Fibroblast of the conjunctiva (primary cell): ENCODE results near the gene EPG5.

ENCODE experiments used
- DNase-seq: peaks from one replicate; pipeline ENCODE4 v3.0.0-alpha.2; 2010; ENCODE audit warnings: low read depth

EPG5 gene

DNA sequence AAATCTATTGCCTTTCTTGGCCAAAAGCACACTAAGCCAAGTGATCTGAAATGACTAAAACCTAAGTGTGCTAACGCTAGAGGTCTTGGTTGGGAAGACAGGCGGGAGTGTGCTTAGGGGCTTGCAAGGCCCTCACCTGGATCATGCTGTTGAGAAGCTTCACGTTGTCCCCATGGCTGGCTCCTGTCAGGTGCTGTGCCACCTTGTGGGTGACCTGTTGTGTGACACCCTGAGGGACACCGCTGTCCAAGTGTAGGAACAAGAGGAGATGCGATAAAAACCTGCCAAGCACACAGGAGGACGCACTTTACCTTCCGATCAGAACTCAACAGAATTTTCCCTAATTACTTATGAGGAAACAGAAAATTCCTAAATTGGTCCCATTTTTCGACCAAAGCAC, 50.8 kb downstream of the EPG5 start:
- DNase-seq, result no peak

DNA sequence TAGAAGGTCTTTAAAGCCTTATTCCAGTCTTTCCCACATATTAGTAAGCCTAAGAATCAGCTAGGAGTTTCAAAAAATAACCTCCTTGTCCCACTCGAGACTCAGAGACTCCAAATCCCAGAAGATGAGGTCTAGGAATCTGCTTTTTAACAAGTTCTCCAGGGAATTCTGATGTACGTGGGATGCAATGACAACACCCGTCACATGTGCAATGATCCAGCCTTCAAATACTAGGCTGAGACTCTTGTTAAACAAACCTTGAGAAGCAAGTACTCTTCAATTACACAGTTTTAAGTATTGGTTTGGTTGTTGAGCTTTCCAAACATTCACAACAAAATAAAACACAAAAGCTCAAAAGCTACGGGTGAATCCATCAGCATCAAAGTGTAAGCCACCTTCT, 53.9 kb downstream of the EPG5 start:
- no peak for DNase-seq

DNA sequence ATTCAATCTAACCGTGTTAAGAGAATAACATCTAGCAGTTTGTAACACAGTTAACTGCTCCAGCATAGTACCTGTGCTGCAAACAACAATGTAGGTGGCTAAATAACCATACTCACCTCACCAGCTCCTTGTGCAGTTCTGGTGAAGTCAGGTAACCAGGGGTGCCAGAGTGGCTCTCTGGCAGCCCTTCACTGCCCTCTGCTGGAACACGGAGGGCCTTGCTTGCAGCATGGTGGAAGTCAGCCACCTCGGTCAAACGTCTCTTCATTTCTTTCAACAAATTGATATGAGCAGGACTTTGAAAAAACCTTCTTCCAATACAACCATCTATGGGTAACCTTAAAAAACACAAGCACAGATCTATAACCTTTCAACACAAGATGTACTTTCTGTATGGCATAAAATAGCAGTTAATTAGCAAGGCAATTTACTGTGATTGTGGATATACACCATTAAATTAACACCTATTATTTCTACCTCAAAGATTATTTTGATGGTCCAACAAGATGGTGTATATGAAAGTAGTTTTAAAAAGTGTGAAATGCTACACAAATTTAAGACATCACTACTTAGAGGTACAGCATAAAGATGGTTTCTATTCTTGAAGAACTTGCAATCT, 56.6 kb downstream of the EPG5 start:
- DNase-seq, result peak; percentile 28

DNA sequence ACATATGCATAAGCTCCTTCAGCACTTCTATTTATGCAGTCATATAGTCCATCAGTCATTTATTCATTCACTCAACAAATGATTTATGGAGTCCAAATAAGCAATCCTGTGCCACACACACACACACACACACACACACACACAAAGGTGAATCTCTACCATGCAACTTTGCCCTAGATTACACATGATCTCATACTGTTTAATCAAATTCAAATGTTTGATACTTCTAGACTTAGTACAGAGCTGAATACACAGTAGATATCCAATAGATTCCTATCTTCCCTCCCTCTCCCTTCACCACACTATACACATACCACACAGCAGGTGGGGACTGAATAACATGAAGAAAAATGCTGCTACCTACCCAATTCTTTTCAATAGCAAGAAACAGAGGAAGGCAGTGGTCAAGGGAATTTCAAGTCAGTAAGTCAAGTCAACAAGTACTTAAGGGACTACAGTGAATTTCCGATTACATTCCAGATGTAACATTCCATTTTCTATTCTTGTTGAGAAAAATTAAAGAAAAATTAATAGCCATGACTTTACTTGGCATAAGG, 65.4 kb downstream of the EPG5 start:
- no peak for DNase-seq

DNA sequence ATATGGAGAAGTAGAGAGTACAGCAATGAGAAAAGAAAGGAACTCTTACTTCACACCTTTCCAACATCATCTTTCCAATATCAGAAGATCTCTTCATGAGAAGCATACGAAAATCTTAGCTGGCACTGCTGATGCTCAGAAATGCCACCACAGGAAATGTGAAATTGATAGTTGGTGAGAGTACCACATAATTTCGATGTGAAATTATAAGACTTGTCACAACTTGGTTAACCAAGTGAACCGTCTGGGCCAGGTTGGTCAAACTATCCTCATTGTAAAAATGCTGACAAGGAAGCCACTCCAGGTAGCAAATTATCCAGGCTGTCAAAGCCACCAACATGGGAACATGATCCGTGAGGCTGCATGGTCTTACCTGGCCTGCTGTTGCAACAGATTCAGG, 66.5 kb downstream of the EPG5 start:
- no peak for DNase-seq

DNA sequence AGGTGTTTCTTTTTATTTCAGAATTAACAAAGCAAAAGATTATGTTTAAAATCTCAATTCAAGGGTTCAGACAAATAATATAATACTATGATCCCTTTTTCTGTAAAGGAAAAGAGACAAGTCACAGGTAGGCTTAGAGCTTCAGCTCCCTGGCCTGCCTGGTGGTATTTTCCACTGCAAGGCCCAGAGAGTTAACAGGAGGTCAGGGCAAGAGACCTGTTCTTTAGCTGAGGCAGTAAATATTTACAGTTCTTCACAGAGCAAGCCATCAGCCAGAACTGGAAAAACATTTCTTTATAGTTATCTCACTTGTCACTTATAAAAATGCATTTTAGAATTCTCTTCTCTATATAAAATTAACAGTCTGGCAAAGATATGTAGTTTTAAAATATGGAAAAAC, 70.1 kb downstream of the EPG5 start:
- no peak for DNase-seq

DNA sequence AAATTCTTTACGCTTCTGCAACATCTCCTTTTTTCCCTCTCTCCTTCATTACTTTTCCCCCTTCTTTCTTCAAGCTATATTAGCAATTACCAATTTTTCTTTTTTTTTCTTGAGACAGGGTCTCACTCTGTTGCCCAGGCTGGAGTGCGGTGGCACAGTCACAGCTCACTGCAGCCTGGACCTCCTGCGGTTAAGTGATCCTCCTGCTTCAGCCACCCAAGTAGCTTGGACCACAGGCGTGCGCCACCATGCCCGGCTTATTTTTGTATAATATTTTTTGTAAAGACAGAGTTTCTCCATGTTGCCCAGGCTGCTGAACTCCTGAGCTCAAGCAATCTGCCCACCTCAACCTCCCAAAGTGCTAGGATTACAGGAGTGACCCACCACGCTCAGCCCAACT, 70.7 kb downstream of the EPG5 start:
- no peak for DNase-seq

DNA sequence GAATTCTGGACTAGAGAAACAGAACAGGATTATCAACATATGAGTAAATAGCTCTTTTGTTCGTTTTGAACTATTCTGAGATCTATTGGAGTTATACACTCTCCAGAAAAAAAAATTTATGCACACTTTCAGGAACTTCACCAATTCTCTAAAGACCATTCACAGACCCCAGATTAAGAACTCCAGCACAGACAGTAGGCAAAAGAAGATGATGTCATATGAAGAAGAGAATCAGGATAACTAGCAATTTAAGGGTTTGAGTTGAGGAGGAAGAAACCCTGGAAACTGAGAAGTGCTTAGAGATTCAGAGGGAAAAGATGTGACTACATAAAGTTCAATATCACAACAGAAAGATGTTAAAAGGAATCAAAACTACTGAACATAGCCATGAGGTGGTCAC, 71.8 kb downstream of the EPG5 start:
- no peak for DNase-seq

DNA sequence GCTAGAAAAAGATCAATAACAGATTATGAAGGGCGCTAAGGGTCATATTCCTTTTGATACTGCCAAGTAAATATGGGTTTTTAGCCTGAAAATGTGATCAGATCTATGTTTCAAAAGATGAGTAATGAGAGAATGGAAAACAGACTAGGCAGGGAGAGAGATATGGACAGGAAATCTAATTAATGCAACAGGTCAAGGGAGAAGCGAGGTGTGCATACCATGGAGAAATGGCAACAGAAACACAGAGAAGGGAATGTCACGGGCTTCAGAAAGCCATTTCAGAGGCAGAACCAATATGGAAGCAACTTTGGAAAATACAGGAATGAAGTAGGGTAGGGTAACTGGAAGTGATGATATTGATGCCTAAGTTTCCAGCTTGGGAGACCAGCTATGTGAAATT, 72.3 kb downstream of the EPG5 start:
- no peak for DNase-seq

DNA sequence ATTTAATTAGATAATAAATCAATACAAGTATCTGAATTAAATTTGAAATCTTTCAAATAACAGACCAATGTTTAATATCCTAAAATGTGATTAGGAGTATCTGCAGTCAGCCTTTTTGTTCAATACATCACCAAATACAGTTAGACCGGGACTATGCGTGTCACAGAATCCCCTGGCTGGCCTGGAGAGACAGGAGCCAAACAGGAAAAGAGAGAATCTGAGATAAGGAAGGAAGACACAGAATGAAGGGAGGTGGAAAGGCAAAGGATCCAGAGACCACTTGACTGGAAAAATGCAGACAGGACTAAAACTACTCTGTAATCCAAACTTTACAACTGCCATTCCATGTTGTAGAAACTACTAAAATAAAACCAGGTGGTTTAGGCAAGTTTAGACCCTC, 75.3 kb downstream of the EPG5 start:
- no peak for DNase-seq

DNA sequence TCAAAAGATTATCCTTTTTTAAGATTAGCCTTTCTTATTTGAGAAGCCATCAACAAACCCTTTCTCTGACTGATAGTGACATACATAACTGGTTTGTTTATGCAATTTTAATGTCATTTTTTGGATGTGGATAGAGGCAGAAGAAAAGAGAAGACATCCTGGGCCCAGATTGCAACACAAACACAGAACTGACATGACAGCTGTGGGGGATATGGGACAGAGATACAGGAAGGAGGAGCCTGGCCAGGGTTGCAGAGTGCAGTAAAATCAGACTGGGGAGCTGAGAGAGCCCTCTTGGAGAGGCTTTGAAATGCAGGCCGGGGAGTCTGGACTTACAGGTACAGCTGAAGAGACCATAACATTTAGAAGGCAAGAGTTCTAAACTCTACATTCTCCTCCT, 76.5 kb downstream of the EPG5 start:
- no peak for DNase-seq

DNA sequence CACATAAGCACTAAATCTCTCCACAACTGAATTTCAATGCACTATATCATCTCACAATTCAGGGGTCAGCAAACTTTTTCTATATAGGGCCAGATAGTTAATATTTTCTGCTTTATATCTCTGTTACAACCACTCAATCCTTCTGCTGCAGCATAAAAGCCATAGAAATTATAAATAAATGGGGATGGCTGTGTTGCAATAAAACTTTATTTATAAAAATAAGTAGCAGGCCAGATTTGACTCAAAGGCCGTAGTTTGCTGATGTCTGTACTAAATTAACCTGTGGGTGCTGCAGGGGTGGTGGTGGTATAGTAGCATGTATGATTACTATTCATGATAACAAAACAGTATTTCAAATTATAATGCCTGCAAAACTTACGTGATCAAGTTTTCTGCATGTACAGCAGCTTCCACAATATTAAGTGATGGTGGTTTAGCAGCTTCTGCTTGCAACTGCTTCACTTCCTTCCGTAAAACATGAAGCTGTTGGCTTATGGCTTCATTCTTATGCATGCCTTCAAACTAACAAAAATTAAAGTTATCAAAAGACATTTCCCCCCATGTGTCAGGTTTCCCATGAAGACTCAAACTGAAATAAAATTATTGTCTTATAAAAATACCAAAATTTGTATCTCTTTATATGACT, 77.6 kb downstream of the EPG5 start:
- no peak for DNase-seq

DNA sequence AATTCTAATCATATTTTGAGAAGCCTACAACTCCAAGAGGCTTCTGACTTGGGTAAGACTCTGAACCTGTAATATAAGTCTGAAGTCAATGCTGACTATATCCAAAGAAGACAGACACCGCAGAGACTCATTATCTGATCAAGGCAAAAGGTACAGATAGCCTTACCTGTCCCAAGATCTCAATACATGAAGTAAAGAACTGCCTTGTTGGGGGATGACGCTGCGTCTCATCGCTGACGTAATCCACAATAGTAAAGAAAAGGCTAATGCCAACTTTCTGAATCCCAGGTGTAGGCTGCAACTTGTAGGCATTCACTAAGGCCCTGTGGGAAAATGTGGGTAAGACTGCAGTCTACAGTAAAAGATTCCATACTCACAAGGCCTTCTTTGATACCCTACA, 79.5 kb downstream of the EPG5 start:
- no peak for DNase-seq

DNA sequence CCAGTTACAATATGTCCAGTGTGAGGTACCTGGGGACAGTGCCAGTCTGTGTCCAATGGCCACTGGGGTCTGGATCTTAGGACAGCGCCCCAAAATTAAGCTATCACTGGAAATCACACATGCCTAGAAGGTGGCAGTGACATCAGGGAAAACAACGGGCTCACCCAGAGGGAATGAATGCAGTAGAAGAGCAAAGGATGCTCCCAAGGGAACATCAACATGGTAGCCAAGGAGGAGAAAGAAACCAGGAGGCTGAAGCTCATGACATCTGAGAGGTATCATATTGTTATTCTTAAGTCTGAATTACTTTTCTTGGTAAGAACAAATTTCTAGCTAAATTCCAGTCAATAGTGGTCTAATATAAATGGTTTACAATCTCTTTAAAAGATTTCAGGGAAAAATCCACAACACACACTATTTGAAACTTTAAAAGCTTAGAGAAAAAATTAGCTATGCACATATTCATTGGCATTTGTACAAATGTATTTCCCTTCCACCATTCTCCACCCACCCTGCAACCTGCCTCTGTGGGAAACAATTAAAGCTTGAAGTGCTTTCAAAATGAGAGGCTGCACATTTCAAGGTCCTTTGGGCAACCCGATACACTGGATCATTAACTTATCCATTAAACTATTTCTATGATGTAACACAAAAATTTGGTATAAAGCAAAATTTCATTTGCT, 86.1 kb downstream of the EPG5 start:
- DNase-seq, result no peak

DNA sequence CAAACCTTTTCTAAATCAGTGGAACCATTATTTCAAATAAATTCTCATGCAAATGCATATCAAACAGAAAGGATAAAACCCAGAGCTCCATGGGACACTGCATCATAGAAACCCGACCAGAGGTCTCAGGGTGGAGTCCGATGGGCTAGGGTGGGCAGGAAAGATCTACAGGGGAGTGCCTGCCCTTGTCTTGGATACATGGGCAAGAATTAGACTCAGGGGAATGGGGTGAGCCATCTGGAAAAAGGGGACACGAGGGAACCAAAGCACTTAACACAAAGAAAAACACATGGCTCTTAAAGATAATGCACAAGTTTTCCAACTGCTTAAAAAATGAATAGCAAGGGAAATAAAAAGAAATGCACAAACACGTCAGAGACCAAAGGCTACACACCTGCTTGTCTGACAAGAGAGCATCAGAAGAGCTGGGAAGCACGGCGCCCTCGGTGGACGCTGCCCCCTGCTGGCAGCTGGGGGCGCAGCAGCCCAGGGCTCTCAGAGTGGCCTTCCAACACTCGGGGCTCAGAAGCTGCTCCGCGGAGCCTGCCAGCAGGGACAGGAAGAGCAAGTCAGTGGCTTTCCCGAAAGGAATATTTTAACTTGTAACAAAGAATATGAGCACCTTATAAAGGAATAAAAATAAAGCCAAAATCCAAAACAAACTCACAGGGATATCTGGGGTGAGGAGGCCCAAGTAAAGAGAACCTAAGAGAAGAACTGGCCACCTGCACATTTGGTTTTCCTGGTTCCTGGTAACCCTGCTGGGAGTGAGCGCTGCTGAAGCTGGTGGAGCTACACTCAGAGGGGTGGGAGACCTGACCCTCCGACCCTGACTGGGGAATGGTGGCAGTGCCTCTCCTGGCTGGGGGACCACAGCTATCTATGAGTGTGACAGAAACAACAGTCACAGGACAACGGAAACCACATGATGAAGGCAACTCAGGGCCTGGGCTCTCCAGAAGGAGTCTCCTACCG, 87.2 kb downstream of the EPG5 start:
- DNase-seq, result peak; percentile 50

DNA sequence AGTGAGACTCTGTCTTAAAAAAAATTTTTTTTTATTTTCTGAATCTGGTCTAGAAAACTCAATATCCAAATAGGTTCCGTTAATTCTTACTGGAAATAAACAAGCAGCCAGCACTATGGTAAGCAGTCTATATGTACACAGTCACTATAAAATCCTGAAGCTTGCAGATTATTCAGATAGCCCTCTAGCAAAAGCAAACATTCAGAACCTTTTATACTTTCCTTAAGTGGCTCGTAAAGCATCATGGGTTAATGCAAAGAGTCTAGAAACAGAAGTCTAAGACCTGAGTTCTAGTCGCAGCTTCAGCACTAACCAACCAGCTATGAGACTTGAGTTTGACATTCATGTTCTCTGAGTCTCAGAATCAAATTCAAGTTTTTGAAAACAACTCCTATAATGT, 89.7 kb downstream of the EPG5 start:
- DNase-seq, result no peak

DNA sequence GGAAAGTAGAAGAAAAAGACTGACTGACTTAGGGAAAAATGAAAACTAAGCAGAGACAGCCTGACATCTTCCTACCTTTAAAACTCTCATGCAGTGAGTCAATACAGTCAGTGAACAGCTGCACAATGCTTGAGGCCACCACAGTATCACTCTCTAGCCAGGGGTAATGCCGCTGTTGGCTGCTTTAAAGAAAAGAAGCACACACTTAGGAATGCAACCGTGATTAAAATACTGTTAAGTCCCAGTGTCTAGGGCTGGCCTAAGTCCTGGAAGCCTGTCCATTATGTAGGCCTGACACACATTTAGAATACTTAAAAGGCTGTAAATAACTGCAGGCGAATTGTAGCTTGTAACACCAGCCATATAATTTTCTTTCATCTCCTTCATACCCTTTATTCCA, 91.0 kb downstream of the EPG5 start:
- DNase-seq, result no peak

DNA sequence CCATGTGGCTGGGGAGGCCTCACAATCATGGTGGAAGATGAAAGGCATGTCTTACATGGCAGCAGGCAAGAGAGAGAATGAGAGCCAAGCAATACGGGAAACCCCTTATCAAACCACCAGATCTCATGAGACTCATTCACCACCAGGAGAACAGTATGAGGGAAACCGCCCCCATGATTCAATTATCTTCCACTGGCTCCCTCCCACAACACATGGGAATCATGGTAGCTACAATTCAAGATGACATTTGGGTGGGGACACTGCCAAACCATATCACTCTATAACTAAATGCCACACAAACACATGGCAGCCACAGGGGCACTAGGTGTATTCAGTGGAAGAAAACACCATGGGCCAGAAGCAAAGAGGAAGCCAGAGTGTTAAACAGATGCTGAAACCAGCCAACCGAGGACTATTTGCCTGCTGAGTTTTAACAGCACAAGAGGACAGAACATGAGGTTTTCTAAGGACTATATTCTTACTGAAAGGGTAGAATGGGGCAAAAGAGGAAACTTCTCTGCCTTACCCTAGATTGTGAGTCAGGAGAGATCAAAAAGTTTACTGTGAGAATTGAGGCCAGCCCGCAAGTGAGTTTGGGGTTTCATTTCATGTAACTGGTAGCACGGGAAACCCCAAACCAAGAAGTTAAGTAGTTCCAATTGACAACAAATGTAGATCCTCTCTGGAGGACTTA, 92.5 kb downstream of the EPG5 start:
- DNase-seq, result no peak

DNA sequence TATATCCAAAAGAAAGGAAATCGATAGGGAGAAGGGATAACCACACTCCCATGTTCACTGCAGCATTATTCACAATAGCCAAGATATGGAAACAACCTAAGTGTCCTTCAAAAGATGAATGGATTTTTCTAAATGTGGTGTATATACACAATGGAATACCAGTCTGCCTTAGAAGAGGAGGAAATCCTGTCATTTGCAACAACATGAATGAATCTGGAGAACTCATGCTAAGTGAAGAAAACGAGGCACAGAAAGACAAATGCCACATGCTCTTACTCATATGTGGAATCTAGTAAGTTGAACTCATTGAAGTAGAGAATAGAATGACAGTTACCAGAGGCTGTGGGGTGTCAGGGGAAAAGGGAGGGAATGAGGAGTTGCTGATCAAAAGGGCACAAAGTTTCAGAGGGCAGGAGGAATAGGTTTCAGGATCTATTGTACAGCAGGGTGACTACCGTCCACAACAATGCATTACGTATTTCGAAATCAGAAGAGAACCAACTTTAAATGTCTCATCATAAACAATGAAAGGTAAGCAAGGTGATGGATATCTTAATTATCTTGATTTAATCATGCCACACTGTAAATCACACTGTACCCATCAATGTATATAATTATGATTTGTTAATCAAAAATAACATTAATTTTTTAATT, 95.6 kb downstream of the EPG5 start:
- DNase-seq, result no peak

DNA sequence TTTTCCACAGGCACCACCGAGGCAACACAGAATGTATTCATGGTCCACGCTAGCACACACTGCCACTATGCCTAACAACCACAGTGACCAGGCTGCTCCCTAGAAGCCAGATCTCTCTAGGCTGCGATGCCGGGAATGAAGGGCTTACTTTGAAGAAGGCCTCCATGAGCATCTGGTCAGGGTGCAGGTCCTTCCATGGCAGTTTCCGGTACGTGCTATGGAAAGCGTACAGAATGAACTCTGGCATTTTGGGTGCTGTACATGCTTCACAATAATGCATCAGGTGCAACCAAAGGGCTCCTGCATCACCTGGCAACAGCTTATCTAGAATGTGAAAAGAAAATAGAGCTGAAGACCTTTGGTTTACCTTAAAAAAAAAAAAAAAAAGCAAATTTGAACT, 96.7 kb downstream of the EPG5 start:
- DNase-seq, result no peak

DNA sequence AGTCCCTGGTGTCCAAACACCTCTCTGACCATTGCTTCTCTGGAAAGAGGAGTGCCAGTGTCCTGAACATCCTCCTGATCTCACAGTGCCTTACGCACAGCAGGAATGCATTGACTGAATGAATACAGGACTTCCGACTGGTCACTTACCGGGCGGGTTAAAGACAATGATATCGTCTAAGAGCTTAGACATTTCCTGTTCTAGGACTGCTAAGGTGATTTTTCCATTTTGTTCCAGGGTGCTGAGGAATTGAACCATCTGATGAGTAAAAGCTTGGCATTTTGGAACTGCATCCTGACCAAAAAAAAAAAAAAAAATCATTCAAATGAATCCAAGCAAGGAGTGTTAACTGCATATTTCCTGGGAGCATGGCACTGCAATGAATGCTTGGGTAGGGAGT, 101.7 kb downstream of the EPG5 start:
- DNase-seq, result no peak
